Panc1 (cell line): ENCODE data around the gene SART1. TPM values are rescaled to one million over a fixed set of nuclear protein-coding genes. Genes with fewer than 3 reads are reported as not detected.

ENCODE experiments used
- ATAC-seq: fragments of 200-7000 bp; cut with Tn5 transposase; 2 replicates; pipeline ENCODE4 v1.9.1; 2020; ENCODE audit warnings: mild to moderate bottlenecking, moderate library complexity
- Bru-seq: library from RNA; stranded (reverse); fragments of 400-500 nt; gene quantifications from one replicate; lab custom pipeline; 2021; lab: Mats Ljungman, UMichigan
- BruChase-seq, 2 experiments: library from RNA; stranded (reverse); fragments of 400-500 nt; gene quantifications; one replicate each; lab custom pipeline; 2021; lab: Mats Ljungman, UMichigan
- BruUV-seq: library from RNA; stranded (reverse); fragments of 400-500 nt; replicated peaks from 2 replicates; lab custom pipeline; 2021; lab: Mats Ljungman, UMichigan
- CTCF ChIA-PET: fragments of 300-600 bp; sonication (Branson Sonifier 250); formaldehyde crosslinking; loops from one replicate; lab custom pipeline; 2022; ENCODE audit warnings: antibody characterized with exemption; lab: Charles Lee
- POLR2A ChIA-PET: fragments of 300-600 bp; sonication (Branson Sonifier 250); formaldehyde crosslinking; loops from one replicate; lab custom pipeline; 2022; ENCODE audit warnings: antibody characterized with exemption; lab: Charles Lee
- DNase-seq: peaks from one replicate; pipeline ENCODE4 v3.0.0-alpha.2; 2010; ENCODE audit warnings: low read depth, low spot score
- H3K27ac ChIP-seq: 2 replicates; pipeline ENCODE4 v1.5.1; 2011; ENCODE audit warnings: mild to moderate bottlenecking, low read length, inconsistent platforms
- H3K27me3 ChIP-seq: fragments of 200-500 bp; sonication (Bioruptor generic); 2 replicates; pipeline ENCODE4 v1.6.0; 2014; ENCODE audit warnings: low read length, inconsistent platforms; ENCODE audit not compliant: control insufficient read depth, insufficient read depth
- H3K36me3 ChIP-seq: fragments of 200-500 bp; sonication (Bioruptor generic); 2 replicates; pipeline ENCODE4 v1.5.1; 2014; ENCODE audit warnings: inconsistent platforms, mild to moderate bottlenecking, low read length, moderate library complexity; ENCODE audit not compliant: control insufficient read depth, insufficient read depth
- H3K4me1 ChIP-seq: 2 replicates; pipeline ENCODE4 v1.5.1; 2011; ENCODE audit warnings: inconsistent platforms, mild to moderate bottlenecking, low read length, moderate library complexity; ENCODE audit not compliant: control insufficient read depth, insufficient read depth
- H3K4me3 ChIP-seq, 2 experiments: 2 replicates each; pipeline ENCODE4 v1.5.1; 2011 to 2012; ENCODE audit warnings: low read depth in 2 of 2, low read length in 2 of 2, mild to moderate bottlenecking in 2 of 2, inconsistent platforms in 1 of 2, moderate library complexity in 1 of 2
- H3K9me3 ChIP-seq: fragments of 200-500 bp; sonication (Bioruptor generic); 2 replicates; pipeline ENCODE4 v1.5.1; 2014; ENCODE audit warnings: low read depth, mild to moderate bottlenecking, inconsistent platforms, low read length, moderate library complexity; ENCODE audit not compliant: control insufficient read depth, insufficient read depth
- POLR2AphosphoS5 ChIP-seq: IDR thresholded peaks from 2 replicates; pipeline ENCODE4 v1.6.1; 2012; ENCODE audit warnings: mild to moderate bottlenecking, low read depth, low read length, moderate library complexity
- REST ChIP-seq, 2 experiments: IDR thresholded peaks; 2 replicates each; pipeline ENCODE4 v1.6.1; 2011 to 2012; ENCODE audit warnings: low read depth in 2 of 2, control low read depth in 1 of 2, low read length in 1 of 2, mild to moderate bottlenecking in 1 of 2, moderate library complexity in 1 of 2; ENCODE audit not compliant: insufficient read depth in 1 of 2
- SIN3A ChIP-seq: IDR thresholded peaks from 2 replicates; pipeline ENCODE4 v1.6.1; 2012; ENCODE audit warnings: low read depth, mild to moderate bottlenecking, low read length, moderate library complexity, borderline replicate concordance; ENCODE audit not compliant: insufficient read depth
- TCF7L2 ChIP-seq: IDR thresholded peaks from 2 replicates; pipeline ENCODE4 v1.6.1; 2011; ENCODE audit warnings: mild to moderate bottlenecking, low read depth, low read length, inconsistent platforms
- in situ Hi-C: cut with HindIII; loops from 2 replicates; pipeline ENCODE4 v1.10.0; 2016; ENCODE audit warnings: low sequenced_read_pairs, low pct_unique_long_range_greater_than_20kb
- intact Hi-C: fragments of 100-400 bp; cut with micrococcal nuclease; formaldehyde crosslinking; loops from one replicate; pipeline ENCODE4 v1.10.0; 2022; ENCODE audit not compliant: unreplicated experiment
- long read RNA-seq: library from polyadenylated mRNA; unstranded; transcript quantifications from one replicate; pipeline ENCODE4 v2.0.0, GENCODE V29; 2021; ENCODE audit not compliant: unreplicated experiment
- polyA plus RNA-seq: library from polyadenylated mRNA; unstranded; fragments of >200 nt; gene quantifications from one replicate; pipeline ENCODE4 v1.2.1, GENCODE V29; 2012; ENCODE audit warnings: missing spikeins; ENCODE audit not compliant: insufficient read length
- total RNA-seq: library from RNA; stranded (reverse); gene quantifications from one replicate; pipeline ENCODE4 v1.2.1, GENCODE V29; 2021; ENCODE audit not compliant: unreplicated experiment
- TF ChIP-seq, protein P1 (sequence below): fragments of 450-650 bp; IDR thresholded peaks from 2 replicates; pipeline ENCODE4 v1.5.1; 2017; ENCODE audit warnings: mild to moderate bottlenecking

Gene SART1
- 76.4 TPM for total RNA-seq
- polyA plus RNA-seq: 157 TPM
- percentile 89 among the genes with signal in this experiment for Bru-seq, nascent RNA
- BruChase-seq, experiment 1, labeled RNA remaining after a 2-hour chase: percentile 91 among the genes with signal in this experiment
- percentile 94 among the genes with signal in this experiment for BruChase-seq, experiment 2, labeled RNA remaining after a 6-hour chase
- long read RNA-seq, transcript SART1-201 (20 exons, 3,293 nt): major isoform, 258 of 334 reads
- long read RNA-seq, transcript SART1-202 (3 exons, 403 nt): minor isoform, 7 of 334 reads
- long read RNA-seq, partial matches to known transcripts: 49 of 334 reads
- long read RNA-seq, other reads (novel, unspliced or antisense): 20 of 334 reads

- TF ChIP-seq, protein P1, sequence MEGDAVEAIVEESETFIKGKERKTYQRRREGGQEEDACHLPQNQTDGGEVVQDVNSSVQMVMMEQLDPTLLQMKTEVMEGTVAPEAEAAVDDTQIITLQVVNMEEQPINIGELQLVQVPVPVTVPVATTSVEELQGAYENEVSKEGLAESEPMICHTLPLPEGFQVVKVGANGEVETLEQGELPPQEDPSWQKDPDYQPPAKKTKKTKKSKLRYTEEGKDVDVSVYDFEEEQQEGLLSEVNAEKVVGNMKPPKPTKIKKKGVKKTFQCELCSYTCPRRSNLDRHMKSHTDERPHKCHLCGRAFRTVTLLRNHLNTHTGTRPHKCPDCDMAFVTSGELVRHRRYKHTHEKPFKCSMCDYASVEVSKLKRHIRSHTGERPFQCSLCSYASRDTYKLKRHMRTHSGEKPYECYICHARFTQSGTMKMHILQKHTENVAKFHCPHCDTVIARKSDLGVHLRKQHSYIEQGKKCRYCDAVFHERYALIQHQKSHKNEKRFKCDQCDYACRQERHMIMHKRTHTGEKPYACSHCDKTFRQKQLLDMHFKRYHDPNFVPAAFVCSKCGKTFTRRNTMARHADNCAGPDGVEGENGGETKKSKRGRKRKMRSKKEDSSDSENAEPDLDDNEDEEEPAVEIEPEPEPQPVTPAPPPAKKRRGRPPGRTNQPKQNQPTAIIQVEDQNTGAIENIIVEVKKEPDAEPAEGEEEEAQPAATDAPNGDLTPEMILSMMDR: no peak
- peak; percentile 84 for TF ChIP-seq TCF7L2
- TF ChIP-seq POLR2AphosphoS5: peak; percentile 98
- TF ChIP-seq SIN3A: peak; percentile 97; the same call in 1 of the 2 replicates
- TF ChIP-seq REST (IDR thresholded peaks at IDR 0.05; ENCODE audit: insufficient read depth in 1 of 2, low read depth in 2 of 2, low read length in 1 of 2): peak in 1 of 2 experiments; percentile 8; a peak in 1 of 4 replicates
- intact Hi-C loops: no loop called here
- in situ Hi-C loops: no loop called here
- peak within 1 kb of the TSS; percentile 82 to 89 for H3K4me3 ChIP-seq
- H3K9me3 ChIP-seq: no peaks in the 10 kb centered on the region
- H3K27me3 ChIP-seq: no peaks in the 10 kb centered on the region
- peak; percentile 96 for ATAC-seq
- H3K36me3 ChIP-seq: peaks cover 5% of the 10 kb centered on the region; the same call in 1 of the 2 replicates
- BruUV-seq: TSS peak; percentile 99
- peaks cover 11% of the 10 kb centered on the region for H3K4me1 ChIP-seq
- peak within 1 kb of the TSS; percentile 99 for H3K27ac ChIP-seq
- POLR2A ChIA-PET: interaction anchor here (1.0 kb wide), 1 partner anchor 63 kb away, joined by 3 read pairs; no protein-coding TSS in a partner anchor
- peak; percentile 93 for DNase-seq
- CTCF ChIA-PET: no interaction called here
Observed at GRCh38 chr11:65961267-65962140, at the start of gene SART1. Gene SART1, plus strand, starts transcription at chr11:65961734. Its CDS starts 47 bp downstream, at chr11:65961781.

GRCh38 chr11:65912845-65913244 lies 48.7 kb upstream of the SART1 start:
- BruUV-seq: no TSS peak

More at GRCh38 chr11:65912845-65913244, 48.7 kb upstream of the SART1 start:
- in situ Hi-C loops: no loop called here
- ChIA-PET CTCF (interaction anchor here (0.5 to 0.9 kb wide), 2 partner anchors 22 to 582 kb away, joined by 3 read pairs; partner anchors contain the start of gene CCDC85B), POLR2A (interaction anchor here (1.4 to 2.4 kb wide), 3 partner anchors 11 to 19 kb away, joined by 4 to 37 read pairs (median 23); no protein-coding TSS in a partner anchor)
- H3K4me1 ChIP-seq: peaks cover 91% of the 10 kb centered on the region
- H3K4me3 ChIP-seq: no peak overlapping the region
- intact Hi-C loops: no loop called here
- no peak for DNase-seq
- H3K9me3 ChIP-seq: no peaks in the 10 kb centered on the region
- no peak for TF ChIP-seq TCF7L2
- TF ChIP-seq REST (IDR thresholded peaks at IDR 0.05; ENCODE audit: insufficient read depth in 1 of 2, low read depth in 2 of 2, low read length in 1 of 2): no peak
- no peak for TF ChIP-seq POLR2AphosphoS5
- TF ChIP-seq SIN3A: no peak
- TF ChIP-seq, protein P1: no peak
- H3K27me3 ChIP-seq: no peaks in the 10 kb centered on the region
- ATAC-seq: no peak; the same call in 1 of the 2 replicates
- H3K27ac ChIP-seq: peak overlapping the region; percentile 99
- no peaks in the 10 kb centered on the region for H3K36me3 ChIP-seq
